HepG2 (cell line): ENCODE results near the gene RABEP2. TPM values are rescaled to one million over a fixed set of nuclear protein-coding genes. Genes with fewer than 3 reads are reported as not detected.

ENCODE experiments used
- CBFB ChIP-seq: sonication (generic); formaldehyde crosslinking; IDR thresholded peaks from 2 replicates; pipeline ENCODE4 v1.4.0; 2020; ENCODE audit warnings: missing genetic modification reagents
- CCDC6 ChIP-seq: sonication (generic); formaldehyde crosslinking; IDR thresholded peaks from 2 replicates; pipeline ENCODE4 v1.8.1; 2022; ENCODE audit warnings: mild to moderate bottlenecking, missing genetic modification reagents, moderate library complexity
- ERF ChIP-seq: IDR thresholded peaks from 2 replicates; pipeline ENCODE4 v1.6.1; 2018; ENCODE audit warnings: missing biosample characterization, missing genetic modification reagents
- FOXA3 ChIP-seq: IDR thresholded peaks from 2 replicates; pipeline ENCODE4 v1.6.1; 2016; ENCODE audit warnings: missing genetic modification reagents, missing compliant biosample characterization
- HOXA3 ChIP-seq: sonication (generic); formaldehyde crosslinking; IDR thresholded peaks from 2 replicates; pipeline ENCODE4 v1.5.0; 2020; ENCODE audit warnings: missing genetic modification reagents
- KAT7 ChIP-seq: IDR thresholded peaks from 2 replicates; pipeline ENCODE4 v1.6.1; 2018; ENCODE audit warnings: borderline replicate concordance, missing compliant biosample characterization
- NFE2L2 ChIP-seq: fragments of 150-350 bp; IDR thresholded peaks from 2 replicates; pipeline ENCODE4 v1.6.1; 2014; ENCODE audit warnings: low read length
- NFIC ChIP-seq: IDR thresholded peaks from 2 replicates; pipeline ENCODE4 v1.6.1; 2012; ENCODE audit warnings: mild to moderate bottlenecking, low read length, inconsistent platforms
- NR2F1 ChIP-seq, 2 experiments: fragments of 450-650 bp in 1 of 2; formaldehyde crosslinking in 1 of 2; IDR thresholded peaks; 2 replicates each; pipeline versions ENCODE4 v1.5.0 to v1.6.1; 2016 to 2020; ENCODE audit warnings: mild to moderate bottlenecking in 1 of 2, missing compliant biosample characterization in 1 of 2, missing genetic modification reagents in 1 of 2, moderate library complexity in 1 of 2
- NR2F2 ChIP-seq: IDR thresholded peaks from 2 replicates; pipeline ENCODE4 v1.6.1; 2012; ENCODE audit warnings: low read depth, inconsistent platforms, borderline replicate concordance
- PHF21A ChIP-seq: sonication (generic); formaldehyde crosslinking; IDR thresholded peaks from 2 replicates; pipeline ENCODE4 v1.5.0; 2020; ENCODE audit warnings: mild to moderate bottlenecking, missing genetic modification reagents
- RFX3 ChIP-seq: IDR thresholded peaks from 2 replicates; pipeline ENCODE4 v1.6.1; 2016; ENCODE audit warnings: missing biosample characterization, missing genetic modification reagents
- SP1 ChIP-seq, 2 experiments: fragments of 450-650 bp in 1 of 2; sonication (generic) in 1 of 2; formaldehyde crosslinking in 1 of 2; IDR thresholded peaks; 2 replicates each; pipeline versions ENCODE4 v1.4.0 to v1.6.1; 2016 to 2020; ENCODE audit warnings: missing genetic modification reagents in 1 of 2
- SP2 ChIP-seq: sonication (generic); formaldehyde crosslinking; IDR thresholded peaks from 2 replicates; pipeline ENCODE4 v1.5.1; 2020; ENCODE audit warnings: mild to moderate bottlenecking, missing genetic modification reagents
- SYNCRIP ChIP-seq: fragments of 200-400 bp; formaldehyde crosslinking; IDR thresholded peaks from 2 replicates; pipeline ENCODE4 v1.6.1; 2018; ENCODE audit warnings: mild to moderate bottlenecking, low read depth, low read length; ENCODE audit not compliant: insufficient read depth
- ZBTB42 ChIP-seq: sonication (generic); formaldehyde crosslinking; IDR thresholded peaks from 2 replicates; pipeline ENCODE4 v1.5.0; 2020; ENCODE audit warnings: mild to moderate bottlenecking, missing genetic modification reagents
- ZFP82 ChIP-seq: sonication (generic); formaldehyde crosslinking; IDR thresholded peaks from 2 replicates; pipeline ENCODE4 v1.5.1; 2020; ENCODE audit warnings: mild to moderate bottlenecking, missing genetic modification reagents, borderline replicate concordance
- ZFY ChIP-seq: sonication (generic); formaldehyde crosslinking; IDR thresholded peaks from 2 replicates; pipeline ENCODE4 v1.4.0; 2020; ENCODE audit warnings: missing genetic modification reagents
- ZKSCAN1 ChIP-seq: fragments of 150-350 bp; IDR thresholded peaks from 2 replicates; pipeline ENCODE4 v1.6.1; 2014; ENCODE audit warnings: low read length
- ZNF232 ChIP-seq: sonication (generic); formaldehyde crosslinking; IDR thresholded peaks from 2 replicates; pipeline ENCODE4 v1.4.0; 2020; ENCODE audit warnings: missing genetic modification reagents, borderline replicate concordance
- ZNF235 ChIP-seq: sonication (generic); formaldehyde crosslinking; IDR thresholded peaks from 2 replicates; pipeline ENCODE4 v1.8.1; 2023; ENCODE audit warnings: mild to moderate bottlenecking, missing genetic modification reagents, borderline replicate concordance
- ZNF253 ChIP-seq: sonication (generic); formaldehyde crosslinking; IDR thresholded peaks from 2 replicates; pipeline ENCODE4 v1.8.0; 2022; ENCODE audit warnings: mild to moderate bottlenecking, missing genetic modification reagents, borderline replicate concordance
- ZNF292 ChIP-seq: sonication (generic); formaldehyde crosslinking; IDR thresholded peaks from 2 replicates; pipeline ENCODE4 v1.8.1; 2022; ENCODE audit warnings: mild to moderate bottlenecking, low read depth, missing genetic modification reagents, borderline replicate concordance
- ZNF468 ChIP-seq: sonication (generic); formaldehyde crosslinking; IDR thresholded peaks from 2 replicates; pipeline ENCODE4 v1.8.0; 2022; ENCODE audit warnings: mild to moderate bottlenecking, moderate library complexity, missing genetic modification reagents
- ZNF530 ChIP-seq: sonication (generic); formaldehyde crosslinking; IDR thresholded peaks from 2 replicates; pipeline ENCODE4 v1.5.0; 2020; ENCODE audit warnings: low read depth, mild to moderate bottlenecking, missing genetic modification reagents
- ZNF609 ChIP-seq: sonication (generic); formaldehyde crosslinking; IDR thresholded peaks from 2 replicates; pipeline ENCODE4 v1.4.0; 2020; ENCODE audit warnings: mild to moderate bottlenecking, missing genetic modification reagents, borderline replicate concordance
- ZNF780A ChIP-seq: sonication (generic); formaldehyde crosslinking; IDR thresholded peaks from 2 replicates; pipeline ENCODE4 v1.8.0; 2022; ENCODE audit warnings: mild to moderate bottlenecking, missing genetic modification reagents, moderate library complexity
- ZNF879 ChIP-seq: sonication (generic); formaldehyde crosslinking; IDR thresholded peaks from 2 replicates; pipeline ENCODE4 v1.8.1; 2023; ENCODE audit warnings: missing genetic modification reagents
- polyA plus RNA-seq, 8 experiments: library from polyadenylated mRNA; depleted of rRNA in 3 of 8; stranded (reverse) in 7 of 8; unstranded in 1 of 8; fragments of >200 nt; fragmentation: Illumina TruSeq in 4 of 8; extraction: Trizol in 4 of 8; gene quantifications; 2 replicates each; pipeline versions ENCODE4 v1.2.1 to v1.2.3, GENCODE V29; 2011 to 2016; ENCODE audit warnings: low read depth in 4 of 8, missing spikeins in 1 of 8, mixed read lengths in 1 of 8; ENCODE audit not compliant: insufficient read depth in 1 of 8
- total RNA-seq, 5 experiments: library from RNA; depleted of rRNA; stranded (reverse); fragments of >200 nt; fragmentation: Illumina TruSeq; extraction: Trizol; gene quantifications; 2 replicates each; pipeline ENCODE4 v1.2.3, GENCODE V29; 2016; ENCODE audit warnings: low read depth in 1 of 5

Gene RABEP2
- total and polyA plus RNA-seq, 2 of the 13 experiments (the other 11 are each of a cell fraction or from before 2014, with no cell fraction given), result 10.8 to 18.4 TPM

DNA sequence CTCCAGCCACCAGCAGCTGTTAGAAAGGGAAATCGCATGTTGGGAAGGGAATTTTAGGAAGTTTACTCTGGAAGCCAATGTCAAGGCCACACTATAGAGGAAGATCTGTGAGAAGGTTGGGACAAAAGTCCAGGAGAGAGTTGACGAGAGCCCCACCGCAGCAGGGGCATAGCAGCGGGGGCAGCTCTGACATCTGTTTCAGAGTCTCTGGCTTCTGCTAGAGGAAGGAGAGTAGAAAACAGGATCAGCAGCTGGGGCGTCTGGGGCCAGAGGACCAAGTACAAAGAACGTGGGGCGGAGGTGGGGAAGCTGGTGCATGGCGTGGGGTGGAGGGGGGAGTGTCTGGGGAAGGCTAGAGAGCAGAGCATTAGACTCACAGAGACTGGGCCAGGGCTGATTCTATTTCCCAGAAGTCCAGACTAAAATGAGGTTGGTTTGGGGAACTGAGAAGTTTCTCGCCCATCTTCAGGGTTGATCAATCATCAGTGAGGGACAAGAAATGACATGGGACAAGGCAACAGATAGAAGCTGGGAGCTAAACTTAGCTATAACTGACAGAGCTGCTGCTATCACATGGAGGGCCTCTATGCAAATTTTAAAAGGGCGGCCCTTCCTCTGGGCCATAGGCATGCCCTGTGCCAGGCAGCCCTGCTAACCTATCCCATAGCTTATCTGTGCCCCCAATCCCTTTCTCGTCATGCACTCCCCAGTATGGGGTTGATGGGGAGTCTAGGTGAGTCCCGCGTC lies 1.2 kb downstream of the RABEP2 start (continued):
- TF ChIP-seq ZFP82 (CRISPR knock-in tag) (no peak), ZNF780A (CRISPR knock-in tag) (no peak), SYNCRIP (no peak), NR2F1 (CRISPR knock-in tag; IDR thresholded peaks at IDR 0.05) (no peak), ZKSCAN1 (no peak), ZNF235 (CRISPR knock-in tag) (no peak), NFIC (no peak), ZNF253 (CRISPR knock-in tag) (no peak), FOXA3 (CRISPR knock-in tag) (peak; percentile 69; the same call in 1 of the 2 replicates), ZFY (CRISPR knock-in tag) (no peak), ZNF468 (CRISPR knock-in tag) (no peak), NFE2L2 (no peak), KAT7 (peak; percentile 80; the same call in 1 of the 2 replicates), ERF (CRISPR knock-in tag) (0 out of 2 replicates have a peak, but pooled peaks have one; percentile 47), SP1 (IDR thresholded peaks at IDR 0.05) (no peak), SP1 (CRISPR knock-in tag; IDR thresholded peaks at IDR 0.05) (no peak), ZBTB42 (CRISPR knock-in tag) (no peak), HOXA3 (peak; percentile 61; the same call in 1 of the 2 replicates), RFX3 (CRISPR knock-in tag) (no peak), ZNF879 (CRISPR knock-in tag) (no peak), SP2 (CRISPR knock-in tag) (no peak), ZNF292 (peak; percentile 30; the same call in 1 of the 2 replicates), ZNF530 (CRISPR knock-in tag) (no peak), NR2F2 (peak; percentile 27), ZNF609 (CRISPR knock-in tag) (peak; percentile 57; the same call in 1 of the 2 replicates), ZNF232 (CRISPR knock-in tag) (peak; percentile 86; the same call in 1 of the 2 replicates), PHF21A (CRISPR knock-in tag) (peak; percentile 54; the same call in 1 of the 2 replicates), CBFB (CRISPR knock-in tag) (no peak), CCDC6 (no peak)
